ENCODE results near the gene DLX1. TPM values are rescaled to one million over a fixed set of nuclear protein-coding genes. Genes with fewer than 3 reads are reported as not detected.

The DLX1 gene
- total and polyA plus RNA-seq, 7 experiments from 2014 or later = not detected

Other genes starting within 250 kb of the DLX1 start
- gene SLC25A12, start 191.3 kb upstream of the DLX1 start, total RNA-seq = 10 to 100 TPM; 12.7 to 33.6 (median 14.0) TPM
- 10 to 100 TPM; 11.9 to 16.4 TPM for gene SLC25A12, start 191.3 kb upstream of the DLX1 start, polyA plus RNA-seq
- 10 to 100 TPM; 22.1 to 55.4 (median 26.4) TPM for gene HAT1, start 163.0 kb upstream of the DLX1 start, total RNA-seq
- gene HAT1, start 163.0 kb upstream of the DLX1 start, polyA plus RNA-seq = 10 to 100 TPM; 71.9 to 74.1 TPM
- 10 to 100 TPM in 3 of 5 experiments, 1 to 10 TPM in 2; 5.3 to 12.2 (median 11.6) TPM for gene METAP1D, start 85.6 kb upstream of the DLX1 start, total RNA-seq
- gene METAP1D, start 85.6 kb upstream of the DLX1 start, polyA plus RNA-seq = 1 to 10 TPM; 3.3 to 4.0 TPM
- gene DLX2, start 17.4 kb downstream of the DLX1 start, total RNA-seq = under 1 TPM in 2 of 5 experiments, not detected in 3; 0.16 to 0.34 TPM
- not detected for gene DLX2, start 17.4 kb downstream of the DLX1 start, polyA plus RNA-seq